ENCODE measurements around the gene RXRA. TPM values are rescaled to one million over a fixed set of nuclear protein-coding genes. Genes with fewer than 3 reads are reported as not detected.
"Not testable (repeated sequence)": the region's sequence is repeated elsewhere in the genome, so short reads cannot be mapped to it uniquely, and the experiment has no call there.

Gene RXRA
- polyA plus RNA-seq, 1 experiment: 5.3 TPM

DNA sequence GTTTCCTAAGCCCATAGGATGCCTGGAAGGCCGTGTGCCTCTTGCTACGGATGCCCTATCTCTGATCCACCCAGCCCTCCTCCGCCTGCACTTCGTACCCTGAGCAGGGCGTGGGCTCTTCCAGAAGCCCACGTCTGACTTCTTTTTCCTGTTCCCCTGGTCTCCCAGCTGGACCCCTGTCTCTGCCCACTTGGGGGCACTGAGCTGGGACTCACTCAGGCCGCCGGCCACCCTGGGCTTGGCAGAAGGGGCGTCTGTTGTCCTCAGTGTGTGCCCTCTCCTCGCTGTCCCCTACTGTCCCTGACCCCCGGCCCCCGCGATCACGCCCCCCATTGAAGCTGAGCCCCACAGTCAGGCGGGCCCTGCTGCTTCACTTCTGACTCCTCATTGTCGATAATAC lies 22.0 kb upstream of the RXRA start:
- H3K4me3 ChIP-seq (ENCODE audit: low read depth, low read length): no peak overlapping the region
- DNase-seq (ENCODE audit: low read depth, low spot score): no peak
- H3K27ac ChIP-seq (ENCODE audit: low read depth, low read length): no peak overlapping the region
- peaks cover 16% of the 10 kb centered on the region for H3K27me3 ChIP-seq (ENCODE audit: control insufficient read depth, insufficient read depth, low read length)
- CTCF ChIA-PET: no interaction called here
- H3K9me3 ChIP-seq (ENCODE audit: control insufficient read depth, insufficient read depth, low read length): peaks cover 9% of the 10 kb centered on the region; the same call in 1 of the 2 replicates
- TF ChIP-seq, protein P1, sequence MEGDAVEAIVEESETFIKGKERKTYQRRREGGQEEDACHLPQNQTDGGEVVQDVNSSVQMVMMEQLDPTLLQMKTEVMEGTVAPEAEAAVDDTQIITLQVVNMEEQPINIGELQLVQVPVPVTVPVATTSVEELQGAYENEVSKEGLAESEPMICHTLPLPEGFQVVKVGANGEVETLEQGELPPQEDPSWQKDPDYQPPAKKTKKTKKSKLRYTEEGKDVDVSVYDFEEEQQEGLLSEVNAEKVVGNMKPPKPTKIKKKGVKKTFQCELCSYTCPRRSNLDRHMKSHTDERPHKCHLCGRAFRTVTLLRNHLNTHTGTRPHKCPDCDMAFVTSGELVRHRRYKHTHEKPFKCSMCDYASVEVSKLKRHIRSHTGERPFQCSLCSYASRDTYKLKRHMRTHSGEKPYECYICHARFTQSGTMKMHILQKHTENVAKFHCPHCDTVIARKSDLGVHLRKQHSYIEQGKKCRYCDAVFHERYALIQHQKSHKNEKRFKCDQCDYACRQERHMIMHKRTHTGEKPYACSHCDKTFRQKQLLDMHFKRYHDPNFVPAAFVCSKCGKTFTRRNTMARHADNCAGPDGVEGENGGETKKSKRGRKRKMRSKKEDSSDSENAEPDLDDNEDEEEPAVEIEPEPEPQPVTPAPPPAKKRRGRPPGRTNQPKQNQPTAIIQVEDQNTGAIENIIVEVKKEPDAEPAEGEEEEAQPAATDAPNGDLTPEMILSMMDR (IDR thresholded peaks at IDR 0.05; ENCODE audit: low read depth, low read length): no peak
- POLR2A ChIA-PET: interaction anchor here (0.6 kb wide), 1 partner anchor 888 kb away, joined by 3 read pairs; no protein-coding TSS in a partner anchor

DNA sequence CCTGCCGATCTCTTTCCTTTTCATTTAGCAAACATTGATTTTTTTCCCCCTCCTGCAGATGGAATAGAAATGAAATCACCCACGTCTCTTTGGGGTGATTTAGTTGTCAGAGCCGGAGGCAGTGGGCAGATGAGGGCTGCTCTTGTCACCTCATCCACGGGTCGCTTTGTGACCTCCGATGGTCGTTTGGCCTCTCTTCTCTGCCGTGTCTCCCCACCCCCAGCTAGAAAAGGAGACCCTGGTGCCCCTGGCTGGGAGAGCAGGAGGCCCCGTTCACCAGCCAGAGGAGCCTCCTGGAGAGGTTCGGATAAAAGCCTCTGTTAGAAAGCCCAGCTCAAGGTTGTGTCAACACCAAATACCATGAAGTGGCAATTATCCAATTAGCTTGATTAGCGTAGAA lies 21.6 kb upstream of the RXRA start:
- H3K9me3 ChIP-seq (ENCODE audit: control insufficient read depth, insufficient read depth, low read length): peaks cover 9% of the 10 kb centered on the region; the same call in 1 of the 2 replicates
- H3K27ac ChIP-seq (ENCODE audit: low read depth, low read length): no peak overlapping the region
- TF ChIP-seq, protein P1 (IDR thresholded peaks at IDR 0.05; ENCODE audit: low read depth, low read length): no peak
- DNase-seq (ENCODE audit: low read depth, low spot score): no peak
- CTCF ChIA-PET: no interaction called here
- no peak overlapping the region for H3K4me3 ChIP-seq (ENCODE audit: low read depth, low read length)
- POLR2A ChIA-PET: interaction anchor here (0.6 kb wide), 1 partner anchor 887 kb away, joined by 3 read pairs; no protein-coding TSS in a partner anchor
- peaks cover 14% of the 10 kb centered on the region for H3K27me3 ChIP-seq (ENCODE audit: control insufficient read depth, insufficient read depth, low read length)

DNA sequence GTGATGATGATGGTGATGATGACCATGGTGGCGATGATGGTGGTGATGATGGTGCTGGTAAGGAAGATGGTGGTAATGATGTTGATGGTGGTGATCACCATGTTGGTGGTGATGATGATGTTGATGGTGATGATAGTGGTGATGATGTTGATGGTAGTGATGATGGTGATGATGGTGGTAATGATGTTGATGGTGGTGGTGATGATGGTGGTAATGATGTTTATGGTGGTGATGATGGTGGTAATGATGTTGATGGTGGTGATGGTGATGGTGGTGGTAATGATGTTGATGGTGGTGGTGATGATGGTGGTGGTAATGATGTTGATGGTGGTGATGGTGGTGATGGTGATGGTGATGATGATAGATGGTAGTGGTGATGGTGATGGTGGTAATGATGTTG lies 20.7 kb upstream of the RXRA start:
- H3K27ac ChIP-seq (ENCODE audit: low read depth, low read length): no peak overlapping the region
- H3K9me3 ChIP-seq (ENCODE audit: control insufficient read depth, insufficient read depth, low read length): peaks cover 9% of the 10 kb centered on the region; the same call in 1 of the 2 replicates
- peaks cover 7% of the 10 kb centered on the region for H3K27me3 ChIP-seq (ENCODE audit: control insufficient read depth, insufficient read depth, low read length)
- CTCF ChIA-PET: no interaction called here
- TF ChIP-seq, protein P1 (IDR thresholded peaks at IDR 0.05; ENCODE audit: low read depth, low read length): no peak
- POLR2A ChIA-PET: no interaction called here
- H3K4me3 ChIP-seq (ENCODE audit: low read depth, low read length): no peak overlapping the region
- no peak for DNase-seq (ENCODE audit: low read depth, low spot score)

DNA sequence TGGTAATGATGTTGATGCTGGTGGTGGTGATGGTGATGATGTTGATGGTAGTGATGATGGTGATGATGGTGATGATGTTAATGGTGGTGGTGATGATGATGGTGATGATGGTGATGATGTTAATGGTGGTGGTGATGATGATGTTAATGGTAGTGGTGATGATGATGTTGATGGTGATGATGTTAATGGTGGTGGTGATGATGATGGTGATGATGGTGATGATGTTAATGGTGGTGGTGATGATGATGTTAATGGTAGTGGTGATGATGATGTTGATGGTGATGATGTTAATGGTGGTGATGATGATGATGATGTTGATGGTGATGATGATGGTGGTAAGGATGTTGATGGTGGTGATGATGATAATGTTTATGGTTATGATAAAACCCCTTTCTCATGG lies 20.2 kb upstream of the RXRA start:
- CTCF ChIA-PET; H3K4me3 ChIP-seq (ENCODE audit: low read depth, low read length); H3K9me3 ChIP-seq (ENCODE audit: control insufficient read depth, insufficient read depth, low read length); DNase-seq (ENCODE audit: low read depth, low spot score); H3K27me3 ChIP-seq (ENCODE audit: control insufficient read depth, insufficient read depth, low read length); H3K27ac ChIP-seq (ENCODE audit: low read depth, low read length); POLR2A ChIA-PET: not testable (repeated sequence)

DNA sequence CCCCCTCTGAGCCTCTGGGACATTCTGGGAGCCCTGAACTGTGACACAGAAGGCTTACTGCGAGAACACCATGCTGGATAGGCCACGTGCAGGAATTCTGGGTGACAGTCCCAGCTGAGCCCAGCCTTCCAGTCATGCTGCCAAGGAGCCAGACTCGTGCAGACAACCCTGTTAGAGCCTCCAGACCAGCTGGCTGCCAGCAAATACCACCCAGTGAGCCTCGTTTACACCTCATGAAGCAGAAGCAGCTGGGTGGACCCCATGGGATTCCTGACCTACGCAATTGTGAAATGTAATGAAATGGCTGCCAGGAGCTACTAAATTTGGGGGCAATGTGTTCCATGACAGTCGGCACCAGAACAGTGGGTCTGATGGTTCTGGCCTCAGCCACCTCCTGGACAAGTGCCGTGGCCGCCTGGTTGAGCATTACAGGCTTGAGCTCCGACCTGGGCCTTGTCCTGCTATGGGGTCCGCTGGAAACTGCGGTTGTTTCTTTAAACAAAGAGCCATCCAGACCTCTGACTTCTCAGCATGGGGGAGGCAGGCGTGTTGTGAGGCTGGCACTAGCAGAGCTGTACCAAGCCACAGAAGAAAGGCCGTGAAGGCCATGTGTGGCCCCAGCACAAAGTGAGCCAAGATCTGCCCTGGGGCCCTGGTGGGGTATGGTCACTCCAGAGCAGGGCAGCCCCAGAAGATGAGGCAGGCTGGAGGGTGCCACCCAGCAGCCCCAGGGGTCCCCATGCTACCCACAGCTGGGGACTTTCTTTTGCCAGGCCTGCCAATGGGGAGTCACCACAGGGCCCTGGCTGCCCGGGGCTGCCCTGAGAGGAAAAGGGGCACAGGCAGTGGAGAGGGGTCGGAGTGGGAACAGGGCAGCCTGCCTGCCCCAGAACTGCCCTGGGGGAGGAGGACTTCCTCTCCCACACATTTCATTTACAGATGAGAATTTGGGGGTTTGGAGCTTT lies 19.3 kb upstream of the RXRA start:
- H3K27me3 ChIP-seq (ENCODE audit: control insufficient read depth, insufficient read depth, low read length): peaks cover 5% of the 10 kb centered on the region
- no peak overlapping the region for H3K27ac ChIP-seq (ENCODE audit: low read depth, low read length)
- TF ChIP-seq, protein P1 (IDR thresholded peaks at IDR 0.05; ENCODE audit: low read depth, low read length): no peak
- H3K4me3 ChIP-seq (ENCODE audit: low read depth, low read length): no peak overlapping the region
- ChIA-PET CTCF (no interaction called here), POLR2A (no interaction called here)
- peaks cover 9% of the 10 kb centered on the region; the same call in 1 of the 2 replicates for H3K9me3 ChIP-seq (ENCODE audit: control insufficient read depth, insufficient read depth, low read length)
- DNase-seq (ENCODE audit: low read depth, low spot score): no peak
